ENCODE measurements around the gene ARHGEF12.

DNA sequence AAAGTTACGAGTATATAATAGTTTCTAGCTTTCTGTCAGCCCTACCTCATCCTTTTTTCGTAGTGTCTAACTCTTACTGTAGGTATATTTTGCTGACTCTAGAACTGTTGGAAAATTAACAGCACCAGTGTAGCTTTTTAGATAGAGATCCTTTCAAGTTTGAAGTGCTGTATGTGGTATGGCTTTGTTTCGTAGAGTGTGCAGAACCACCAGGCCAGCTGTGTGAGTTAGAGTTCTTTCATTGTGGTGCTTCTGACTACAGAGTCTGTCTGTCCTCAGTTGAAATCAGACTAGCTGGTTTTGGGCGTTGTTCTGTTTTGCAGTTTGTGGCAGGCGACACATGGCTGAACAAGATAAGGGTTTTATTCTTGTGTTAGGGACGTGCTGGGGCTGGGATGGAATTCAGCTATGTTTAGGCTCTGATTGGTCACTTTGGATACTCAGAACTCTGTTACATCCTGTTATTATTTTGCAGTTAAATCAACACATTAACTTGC is 3.2 kb downstream of the ARHGEF12 start:
- TF ChIP-seq POLR2A (IDR thresholded peaks at IDR 0.05): no peak
- TF ChIP-seq, protein P1, sequence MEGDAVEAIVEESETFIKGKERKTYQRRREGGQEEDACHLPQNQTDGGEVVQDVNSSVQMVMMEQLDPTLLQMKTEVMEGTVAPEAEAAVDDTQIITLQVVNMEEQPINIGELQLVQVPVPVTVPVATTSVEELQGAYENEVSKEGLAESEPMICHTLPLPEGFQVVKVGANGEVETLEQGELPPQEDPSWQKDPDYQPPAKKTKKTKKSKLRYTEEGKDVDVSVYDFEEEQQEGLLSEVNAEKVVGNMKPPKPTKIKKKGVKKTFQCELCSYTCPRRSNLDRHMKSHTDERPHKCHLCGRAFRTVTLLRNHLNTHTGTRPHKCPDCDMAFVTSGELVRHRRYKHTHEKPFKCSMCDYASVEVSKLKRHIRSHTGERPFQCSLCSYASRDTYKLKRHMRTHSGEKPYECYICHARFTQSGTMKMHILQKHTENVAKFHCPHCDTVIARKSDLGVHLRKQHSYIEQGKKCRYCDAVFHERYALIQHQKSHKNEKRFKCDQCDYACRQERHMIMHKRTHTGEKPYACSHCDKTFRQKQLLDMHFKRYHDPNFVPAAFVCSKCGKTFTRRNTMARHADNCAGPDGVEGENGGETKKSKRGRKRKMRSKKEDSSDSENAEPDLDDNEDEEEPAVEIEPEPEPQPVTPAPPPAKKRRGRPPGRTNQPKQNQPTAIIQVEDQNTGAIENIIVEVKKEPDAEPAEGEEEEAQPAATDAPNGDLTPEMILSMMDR (IDR thresholded peaks at IDR 0.05): no peak
